Astrocyte of the cerebellum (primary cell): Measurements from ENCODE around the gene GSG1L.

Experiments used
- DNase-seq: peaks from one replicate; pipeline ENCODE4 v3.0.0-alpha.2; 2011; ENCODE audit warnings: low read depth
- H3K4me3 ChIP-seq: 2 replicates; pipeline ENCODE4 v1.5.1; 2011; ENCODE audit warnings: mild to moderate bottlenecking, low read depth, low read length, moderate library complexity
- in situ Hi-C: cut with HindIII; loops from 2 replicates; pipeline ENCODE4 v1.10.0; 2017; ENCODE audit warnings: low sequenced_read_pairs
- TF ChIP-seq, protein P1 (sequence below): IDR thresholded peaks from 2 replicates; pipeline ENCODE4 v1.5.1; 2012; ENCODE audit warnings: low read length, low read depth, moderate library complexity, mild to moderate bottlenecking; ENCODE audit errors: missing control alignments

GSG1L gene

DNA sequence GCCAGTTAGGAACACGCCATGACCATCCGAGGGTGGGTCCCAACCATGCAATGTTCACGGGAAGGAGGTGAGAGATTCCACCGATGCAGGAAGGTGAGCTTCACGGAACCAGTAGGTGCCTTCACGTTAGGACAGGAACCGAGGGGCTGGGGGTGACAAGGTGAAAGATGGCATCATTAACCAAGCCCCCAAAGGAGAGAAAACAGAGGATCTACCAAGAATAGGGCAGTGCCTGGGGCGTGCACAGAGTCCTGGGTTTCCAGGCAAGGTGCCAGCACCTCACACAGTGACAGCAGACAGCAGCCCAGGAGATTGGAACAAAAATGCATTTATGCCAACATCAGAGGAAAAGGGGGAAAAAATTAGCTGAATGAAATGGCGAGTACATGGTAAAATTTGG, 137.9 kb downstream of the GSG1L start:
- in situ Hi-C loops = no loop called here

DNA sequence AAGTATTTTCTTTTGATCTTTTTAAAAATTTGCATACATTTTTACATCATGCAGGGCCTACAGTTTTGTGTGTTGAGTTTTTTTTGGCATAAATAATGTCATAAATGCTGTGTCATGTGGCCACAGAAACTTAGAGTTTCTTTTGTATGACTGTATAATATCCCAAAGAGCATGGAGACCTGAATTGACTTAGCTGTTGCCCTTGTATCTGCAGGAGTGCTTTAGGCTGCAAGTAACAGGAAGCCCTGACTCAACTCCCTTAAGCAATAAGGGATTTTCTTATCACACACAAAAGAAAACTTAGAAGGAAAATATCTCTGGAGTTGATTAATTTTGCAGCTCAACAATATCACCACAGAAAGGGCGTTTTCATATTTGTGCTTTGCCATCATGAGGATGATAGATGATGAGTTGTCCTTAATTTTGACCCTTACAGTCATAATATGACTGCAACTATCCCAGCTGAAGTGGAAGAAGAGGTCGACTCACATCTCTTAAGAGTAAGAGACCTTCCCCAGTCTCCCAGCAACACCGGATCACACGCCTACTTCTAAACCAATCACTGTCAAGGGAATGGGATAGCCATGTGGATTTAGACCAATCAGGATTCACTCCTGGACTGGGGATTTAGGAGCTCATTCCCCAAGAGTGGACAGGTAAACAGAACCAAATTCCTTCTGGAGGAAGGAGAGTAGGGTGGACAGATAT, 138.9 kb downstream of the GSG1L start:
- no peak overlapping the region for H3K4me3 ChIP-seq
- in situ Hi-C loops = no loop called here
- TF ChIP-seq, protein P1, sequence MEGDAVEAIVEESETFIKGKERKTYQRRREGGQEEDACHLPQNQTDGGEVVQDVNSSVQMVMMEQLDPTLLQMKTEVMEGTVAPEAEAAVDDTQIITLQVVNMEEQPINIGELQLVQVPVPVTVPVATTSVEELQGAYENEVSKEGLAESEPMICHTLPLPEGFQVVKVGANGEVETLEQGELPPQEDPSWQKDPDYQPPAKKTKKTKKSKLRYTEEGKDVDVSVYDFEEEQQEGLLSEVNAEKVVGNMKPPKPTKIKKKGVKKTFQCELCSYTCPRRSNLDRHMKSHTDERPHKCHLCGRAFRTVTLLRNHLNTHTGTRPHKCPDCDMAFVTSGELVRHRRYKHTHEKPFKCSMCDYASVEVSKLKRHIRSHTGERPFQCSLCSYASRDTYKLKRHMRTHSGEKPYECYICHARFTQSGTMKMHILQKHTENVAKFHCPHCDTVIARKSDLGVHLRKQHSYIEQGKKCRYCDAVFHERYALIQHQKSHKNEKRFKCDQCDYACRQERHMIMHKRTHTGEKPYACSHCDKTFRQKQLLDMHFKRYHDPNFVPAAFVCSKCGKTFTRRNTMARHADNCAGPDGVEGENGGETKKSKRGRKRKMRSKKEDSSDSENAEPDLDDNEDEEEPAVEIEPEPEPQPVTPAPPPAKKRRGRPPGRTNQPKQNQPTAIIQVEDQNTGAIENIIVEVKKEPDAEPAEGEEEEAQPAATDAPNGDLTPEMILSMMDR = no peak
- DNase-seq = no peak

More for the DNA sequence above, 137.9 kb downstream of the GSG1L start:
- H3K4me3 ChIP-seq = no peak overlapping the region
- DNase-seq = no peak
- TF ChIP-seq, protein P1 = no peak

DNA sequence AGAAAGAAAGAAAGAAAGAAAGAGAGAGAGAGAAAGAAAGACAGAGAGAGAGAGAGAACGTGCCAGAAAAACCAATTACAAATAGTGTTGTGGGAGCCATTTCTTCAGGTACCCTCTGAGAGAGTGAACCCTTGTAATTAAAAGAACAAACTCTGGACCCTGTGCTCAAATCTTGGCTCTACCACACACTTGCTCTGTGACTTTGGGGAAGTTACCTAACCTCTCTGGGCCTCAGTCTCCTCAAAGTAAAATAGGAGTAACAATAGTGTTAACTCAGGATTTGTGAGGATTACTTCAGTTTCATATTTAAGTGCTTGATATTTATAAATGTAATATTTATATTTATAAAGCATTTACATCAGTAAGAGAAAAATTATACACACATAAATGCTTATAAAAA, 139.8 kb downstream of the GSG1L start:
- TF ChIP-seq, protein P1 = no peak
- no peak for DNase-seq
- no peak overlapping the region for H3K4me3 ChIP-seq
- in situ Hi-C loops = no loop called here

DNA sequence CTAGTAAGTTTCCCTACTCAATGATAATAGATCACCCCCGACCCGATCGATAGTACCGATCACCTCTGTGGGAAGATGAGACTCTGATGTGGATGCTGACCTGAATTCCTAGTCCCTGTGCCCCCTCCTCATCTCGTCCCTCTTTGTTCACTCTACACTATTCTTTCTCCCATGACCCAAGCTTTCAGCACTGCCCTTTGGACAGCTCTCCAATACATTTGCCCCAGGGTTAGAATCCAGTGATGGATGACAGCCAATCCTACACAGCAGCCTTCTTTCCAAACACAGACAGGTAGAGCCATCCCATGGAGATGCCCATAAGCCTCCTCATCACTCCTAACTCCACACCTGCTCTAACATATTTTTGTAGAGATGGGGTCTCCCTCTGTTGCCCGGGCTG, 141.1 kb downstream of the GSG1L start:
- DNase-seq = no peak
- TF ChIP-seq, protein P1 = no peak
- no peak overlapping the region for H3K4me3 ChIP-seq
- in situ Hi-C loops = no loop called here

GRCh38 chr16:27921134-27921533, 142.4 kb downstream of the GSG1L start:
- H3K4me3 ChIP-seq = no peak overlapping the region
- TF ChIP-seq, protein P1 = no peak
- in situ Hi-C loops = no loop called here
- DNase-seq = no peak

DNA sequence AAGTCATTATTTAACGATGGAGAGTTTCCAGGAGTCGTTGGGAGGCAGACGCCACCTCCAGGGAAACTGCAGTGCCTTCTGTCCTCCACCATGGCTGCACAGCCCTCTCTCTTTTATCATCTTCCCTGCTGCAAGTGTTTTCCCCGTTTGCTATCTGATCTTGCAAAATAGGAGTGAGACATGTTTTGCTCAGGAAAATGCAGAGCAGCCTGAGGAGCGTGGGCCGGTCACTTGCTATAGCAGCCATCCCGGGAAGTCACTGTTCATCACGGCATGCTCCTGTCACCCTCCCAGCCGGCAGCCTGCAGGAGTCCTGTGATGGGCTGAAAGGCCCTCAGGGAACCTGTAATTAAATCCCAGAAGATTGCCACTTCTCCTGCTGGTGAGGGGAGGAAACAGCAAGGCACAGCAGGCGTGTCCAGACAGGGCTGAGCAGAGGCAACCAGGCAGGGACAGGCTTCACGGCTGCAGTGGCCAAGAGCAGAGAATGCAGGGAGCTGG, 143.1 kb downstream of the GSG1L start:
- in situ Hi-C loops = no loop called here
- H3K4me3 ChIP-seq = no peak overlapping the region
- DNase-seq = no peak
- TF ChIP-seq, protein P1 = peak; percentile 28
